GM19452 (cell line): Measurements from ENCODE around the gene GPR62.
A peak's percentile ranks its signal among the peaks of the same experiment; 100 is the strongest.

Experiments used
- ATAC-seq: cut with Tn5 transposase; IDR thresholded peaks from one replicate; pipeline ENCODE4 v1.9.1; 2021; ENCODE audit not compliant: unreplicated experiment

GPR62 gene

DNA sequence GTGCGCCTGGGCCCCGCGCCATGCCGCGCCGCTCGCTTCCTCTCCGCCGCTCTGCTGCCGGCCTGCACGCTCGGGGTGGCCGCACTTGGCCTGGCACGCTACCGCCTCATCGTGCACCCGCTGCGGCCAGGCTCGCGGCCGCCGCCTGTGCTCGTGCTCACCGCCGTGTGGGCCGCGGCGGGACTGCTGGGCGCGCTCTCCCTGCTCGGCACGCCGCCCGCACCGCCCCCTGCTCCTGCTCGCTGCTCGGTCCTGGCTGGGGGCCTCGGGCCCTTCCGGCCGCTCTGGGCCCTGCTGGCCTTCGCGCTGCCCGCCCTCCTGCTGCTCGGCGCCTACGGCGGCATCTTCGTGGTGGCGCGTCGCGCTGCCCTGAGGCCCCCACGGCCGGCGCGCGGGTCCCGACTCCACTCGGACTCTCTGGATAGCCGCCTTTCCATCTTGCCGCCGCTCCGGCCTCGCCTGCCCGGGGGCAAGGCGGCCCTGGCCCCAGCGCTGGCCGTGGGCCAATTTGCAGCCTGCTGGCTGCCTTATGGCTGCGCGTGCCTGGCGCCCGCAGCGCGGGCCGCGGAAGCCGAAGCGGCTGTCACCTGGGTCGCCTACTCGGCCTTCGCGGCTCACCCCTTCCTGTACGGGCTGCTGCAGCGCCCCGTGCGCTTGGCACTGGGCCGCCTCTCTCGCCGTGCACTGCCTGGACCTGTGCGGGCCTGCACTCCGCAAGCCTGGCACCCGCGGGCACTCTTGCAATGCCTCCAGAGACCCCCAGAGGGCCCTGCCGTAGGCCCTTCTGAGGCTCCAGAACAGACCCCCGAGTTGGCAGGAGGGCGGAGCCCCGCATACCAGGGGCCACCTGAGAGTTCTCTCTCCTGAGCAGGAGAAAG, 951 bp downstream of the GPR62 start:
- no peak for ATAC-seq

DNA sequence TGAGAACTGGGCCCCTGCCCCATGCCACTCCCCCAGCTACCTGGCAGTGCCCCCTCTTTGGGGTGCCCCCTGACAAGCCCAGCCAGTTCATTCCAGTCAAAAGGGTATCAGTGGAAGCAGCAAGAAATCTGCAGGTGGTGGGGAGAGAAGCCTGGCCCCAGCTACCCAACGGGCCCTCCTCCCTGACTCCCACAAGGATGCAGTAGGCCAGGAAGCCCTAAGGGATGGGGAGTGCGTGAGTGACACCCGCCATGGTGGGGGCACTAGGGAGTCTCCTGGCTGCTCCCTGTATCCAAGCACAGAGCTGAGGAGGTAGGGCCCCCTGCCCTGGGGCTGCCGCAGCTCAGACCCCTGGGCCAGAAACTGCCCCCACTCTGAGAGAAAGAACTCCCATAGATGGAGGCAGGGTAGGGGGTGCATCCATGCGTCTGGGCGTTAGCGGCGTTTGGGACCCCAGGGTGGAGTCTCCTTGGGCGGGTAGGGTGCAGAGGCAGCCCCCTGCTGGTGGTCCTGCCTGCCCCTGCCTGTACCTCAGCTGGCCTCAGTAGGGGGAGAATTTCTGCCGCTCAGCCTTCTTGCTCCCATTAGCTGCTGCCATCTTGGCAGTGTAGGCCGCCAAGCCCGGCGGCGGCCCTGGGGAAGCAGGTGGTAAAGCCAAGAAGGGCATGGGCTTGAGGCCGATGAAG, 2.5 kb downstream of the GPR62 start:
- ATAC-seq: no peak

GRCh38 chr3:51958603-51959521, 3.7 kb downstream of the GPR62 start:
- no peak for ATAC-seq

DNA sequence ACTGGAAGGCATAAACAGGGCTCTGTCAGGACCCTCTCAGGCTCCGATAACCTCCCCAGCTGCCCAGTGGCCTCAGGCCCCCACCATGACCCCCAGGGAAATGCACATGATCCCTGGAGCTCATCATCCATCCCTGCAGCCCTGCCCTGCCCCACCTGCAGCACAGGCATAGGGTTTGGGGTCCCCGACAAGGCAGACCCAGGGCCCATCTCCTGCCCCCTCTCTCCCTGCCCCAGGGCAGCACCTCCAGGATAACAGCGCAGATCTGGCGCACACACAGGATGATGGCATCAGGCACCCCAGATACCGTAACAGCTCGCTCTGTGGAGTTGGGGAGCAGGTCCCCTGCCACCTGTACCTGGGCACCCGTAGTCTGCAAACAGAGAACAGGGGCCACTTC, 4.5 kb downstream of the GPR62 start:
- no peak for ATAC-seq

DNA sequence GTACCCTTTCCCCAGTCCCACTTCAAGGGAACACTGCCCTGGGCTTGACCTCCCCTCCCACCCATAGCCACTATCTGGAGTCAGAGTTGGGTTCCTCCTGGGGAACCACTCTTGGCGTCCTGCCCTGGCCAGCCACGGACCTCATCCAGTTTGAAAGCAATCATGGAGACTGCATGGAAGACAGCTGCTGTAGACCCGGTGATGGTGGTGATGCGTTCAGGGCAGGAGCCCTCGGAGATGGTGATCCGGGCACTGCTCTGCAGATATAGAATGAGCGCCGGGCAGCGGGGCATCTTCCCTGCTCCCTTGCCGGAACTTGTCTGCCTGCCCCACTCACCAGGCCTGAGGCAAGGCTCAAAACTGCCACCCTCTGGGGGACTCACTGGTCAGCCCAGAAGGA, 5.2 kb downstream of the GPR62 start:
- no peak for ATAC-seq

DNA sequence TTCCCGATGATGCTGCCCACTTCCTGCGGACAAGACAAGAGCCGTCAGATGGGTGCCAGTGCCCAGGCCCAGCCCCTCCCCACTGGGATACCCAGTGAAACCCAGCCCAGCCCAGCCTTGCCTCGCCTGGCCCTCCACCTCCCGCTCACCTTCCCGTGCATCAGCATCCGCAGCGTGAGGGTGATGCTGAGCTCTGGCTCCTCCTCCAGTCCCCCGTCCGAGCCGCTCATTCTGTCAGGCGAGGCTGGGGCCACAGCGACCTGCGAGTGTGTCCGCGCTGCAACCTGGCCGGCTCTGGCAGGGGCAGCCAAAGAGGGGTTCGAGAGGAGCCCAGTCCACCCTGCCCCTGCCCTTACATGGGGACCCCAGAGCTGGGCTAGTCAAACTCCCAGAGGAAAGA, 5.8 kb downstream of the GPR62 start:
- ATAC-seq: no peak

DNA sequence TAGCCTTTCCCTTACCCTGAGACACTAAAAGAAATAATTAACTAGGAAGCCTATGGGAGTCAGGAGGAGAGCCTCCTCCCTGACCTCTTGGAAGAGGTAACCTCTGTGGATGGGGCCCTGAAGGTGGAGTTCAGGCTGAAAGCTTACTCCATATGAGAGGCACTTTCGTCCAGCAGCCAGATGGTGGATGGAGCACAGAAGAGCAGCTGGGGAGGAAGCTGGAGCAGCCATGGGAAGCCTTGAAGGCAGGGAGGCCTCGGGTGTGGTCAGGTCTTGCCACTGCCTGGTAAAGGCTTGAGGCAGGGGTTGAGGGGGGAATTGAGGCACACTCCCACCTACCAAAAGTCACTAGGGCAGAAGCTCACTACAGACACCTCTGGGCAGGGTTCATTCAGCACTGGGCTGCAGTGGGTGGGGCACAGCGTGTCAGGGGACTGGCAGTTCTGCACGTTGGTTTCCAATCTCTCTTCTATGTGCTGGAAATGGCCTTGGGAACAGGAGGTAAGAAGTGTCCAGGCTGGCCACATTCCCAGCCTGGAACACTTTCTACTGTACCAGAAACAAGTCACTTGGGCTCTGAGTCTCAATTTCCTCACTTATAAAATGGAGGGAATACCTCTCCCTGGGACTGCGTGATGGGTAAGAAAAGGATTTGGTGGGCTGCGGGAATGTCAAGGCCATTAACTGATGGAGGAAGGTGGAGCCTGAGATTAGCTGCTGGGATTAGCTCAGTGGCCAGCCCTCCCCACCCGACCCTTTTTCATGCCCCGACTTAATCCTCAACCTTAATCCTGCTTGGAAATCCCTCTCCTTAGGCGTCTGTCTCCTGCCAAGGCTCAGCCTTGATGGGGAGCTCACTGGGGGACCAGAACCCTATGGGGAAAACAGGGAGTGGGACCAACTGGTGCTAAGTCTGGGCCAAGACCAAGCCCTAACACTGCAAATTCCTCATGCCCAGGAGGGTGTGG, 6.7 kb downstream of the GPR62 start:
- ATAC-seq: no peak

- no peak for ATAC-seq
Observed at GRCh38 chr3:51962854-51963530, 7.8 kb downstream of the GPR62 start.

GRCh38 chr3:51963951-51964451, 8.8 kb downstream of the GPR62 start:
- no peak for ATAC-seq

DNA sequence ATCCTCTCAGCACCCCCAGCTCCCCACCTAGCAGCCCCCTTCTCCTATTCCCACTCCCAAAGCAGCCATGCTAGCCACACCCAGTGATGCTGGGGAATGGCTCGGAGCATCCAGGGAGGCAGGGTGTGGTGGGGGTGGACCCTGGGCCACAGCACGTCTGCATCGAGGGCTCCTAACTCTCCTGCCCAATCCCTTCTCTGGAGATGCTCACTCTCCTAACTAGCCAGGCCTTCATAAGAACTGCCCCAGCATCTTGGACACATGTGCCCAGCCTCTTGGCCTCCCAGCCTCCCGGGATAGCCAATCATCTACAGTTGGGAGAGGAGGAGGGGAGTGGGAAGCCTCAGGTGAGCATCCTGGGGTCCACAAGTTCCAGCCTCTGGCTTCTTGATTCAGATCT, 9.3 kb downstream of the GPR62 start:
- ATAC-seq: no peak

DNA sequence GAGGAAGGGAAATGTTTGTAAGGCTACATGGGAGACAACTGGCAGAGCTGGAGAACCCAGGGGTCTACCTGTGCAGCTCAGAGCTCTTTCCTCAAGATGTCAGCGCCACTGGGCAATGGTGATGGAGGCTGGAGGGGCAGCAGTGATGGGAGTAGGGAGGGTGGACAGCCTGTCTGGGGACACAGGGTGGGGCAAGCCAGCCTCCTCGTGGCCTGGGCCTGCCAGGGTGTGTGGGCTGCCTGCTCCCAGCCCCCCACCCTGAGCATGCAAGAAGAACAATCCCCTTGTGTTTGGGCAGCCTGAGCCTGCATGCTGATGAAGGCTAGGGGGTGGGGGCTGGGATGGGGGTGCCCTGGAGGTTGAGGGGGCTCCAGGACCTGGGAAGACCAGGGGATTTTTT, 10.8 kb downstream of the GPR62 start:
- no peak for ATAC-seq

DNA sequence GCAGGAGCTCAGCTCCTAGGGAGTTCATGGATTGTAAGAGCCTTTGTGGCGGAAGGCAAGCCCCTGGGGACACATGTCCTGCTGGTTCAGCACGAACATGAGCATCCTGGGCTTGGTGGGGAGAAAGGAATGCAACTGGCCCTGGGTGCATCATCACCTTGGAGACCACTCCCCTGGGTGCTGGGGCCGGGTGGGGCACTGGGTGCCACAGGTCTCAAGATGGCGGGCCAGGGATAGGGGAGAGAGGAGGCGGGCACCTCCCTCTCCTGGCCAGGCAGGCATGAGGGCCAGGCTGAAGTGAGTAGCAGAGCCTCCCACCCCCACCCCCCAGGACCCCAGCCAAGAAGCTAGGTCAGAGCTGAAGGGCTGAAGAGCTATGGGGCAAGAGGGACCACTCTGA, 11.3 kb downstream of the GPR62 start:
- no peak for ATAC-seq

DNA sequence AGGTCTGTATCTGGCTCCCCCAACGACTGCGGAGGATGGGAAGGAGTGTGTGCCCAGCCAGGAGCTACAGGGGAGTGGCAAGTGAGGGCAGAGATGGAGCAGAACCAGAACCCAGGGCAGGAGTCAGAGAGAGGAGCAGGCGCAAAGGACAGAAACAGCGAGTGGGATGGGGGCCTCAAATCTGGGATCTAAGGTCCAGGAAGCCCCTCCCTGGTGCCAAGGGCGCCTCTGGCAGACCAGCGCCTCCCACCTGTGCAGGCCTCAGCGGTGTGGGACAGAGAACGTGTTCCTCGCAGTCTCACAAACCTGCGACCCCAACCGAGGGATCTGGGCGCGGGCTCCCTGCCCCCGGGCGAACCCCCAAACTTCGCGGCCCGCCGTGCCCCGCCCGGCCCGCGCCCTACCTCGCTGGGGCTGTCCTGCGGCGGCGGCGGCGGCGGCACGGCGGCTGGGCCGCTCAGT, 11.8 kb downstream of the GPR62 start:
- ATAC-seq: no peak

DNA sequence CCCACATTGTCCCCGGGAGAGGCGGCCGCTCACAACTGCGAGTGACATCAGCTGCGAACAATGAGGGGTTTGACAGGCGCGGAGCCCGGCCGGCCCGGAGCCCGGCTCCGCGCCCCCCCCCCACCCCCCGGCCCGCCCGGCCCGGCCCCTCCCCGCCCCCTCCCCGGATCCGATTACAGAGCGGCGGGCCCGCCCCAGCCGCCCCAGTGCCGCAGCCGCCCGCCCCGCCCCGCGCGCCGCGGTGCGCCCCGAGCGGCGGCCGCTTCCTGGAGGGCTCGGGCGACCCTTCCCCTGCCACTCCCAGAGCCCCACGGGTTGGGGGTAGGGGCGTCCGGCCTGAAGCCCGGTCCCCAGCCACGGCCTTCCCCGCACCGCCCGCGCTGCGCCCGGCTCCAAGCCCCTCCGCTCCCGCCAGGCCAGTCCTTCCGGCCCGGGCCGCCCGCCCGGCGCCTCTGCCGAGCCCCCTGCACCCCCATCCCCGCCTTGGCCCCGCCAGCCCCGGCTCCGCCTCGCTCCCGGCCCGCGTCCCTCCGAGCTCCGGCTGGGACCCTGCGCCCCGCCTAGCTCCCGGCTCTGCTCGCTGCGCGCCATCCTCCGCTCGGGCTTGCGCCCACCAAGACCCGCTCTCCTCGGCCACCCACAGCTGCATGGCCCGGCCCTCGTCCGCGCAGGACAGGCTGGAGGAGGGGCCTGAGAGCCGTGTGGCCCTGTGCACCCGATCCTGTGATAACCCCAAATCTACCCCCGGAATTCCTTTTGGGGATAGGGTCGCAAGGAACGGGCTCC, 12.4 kb downstream of the GPR62 start, which contains the start of gene PCBP4:
Gene PCBP4, minus strand, starts transcription at position 71 of the 786 bp plus-strand sequence. CDS start 6,214 bp downstream, outside the sequence.
- ATAC-seq: peak; percentile 55

GRCh38 chr3:51968170-51968775, 13.1 kb downstream of the GPR62 start:
- ATAC-seq: no peak

GRCh38 chr3:51968883-51969678, 13.9 kb downstream of the GPR62 start:
- ATAC-seq: no peak

- no peak for ATAC-seq
Observed at GRCh38 chr3:51969841-51970240, 14.7 kb downstream of the GPR62 start.
